Adrenal gland (tissue), 12 donors: Measurements from ENCODE around the gene GLP2R. TPM values are rescaled to one million over a fixed set of nuclear protein-coding genes. Genes with fewer than 3 reads are reported as not detected.
A peak's percentile ranks its signal among the peaks of the same experiment; 100 is the strongest.

Experiments
- DNase-seq, 7 donors: peaks; one replicate each; pipeline ENCODE4 v3.0.0-alpha.2; 2019 to 2020
- H3K27ac ChIP-seq, 5 donors: fragments of 200-600 bp; sonication (generic) in 4 of 5; 1 replicate in 3 of 5; 2 replicates in 2 of 5; pipeline versions ENCODE4 v1.5.1 to v1.8.0; 2016 to 2020; ENCODE audit warnings: mild to moderate bottlenecking in 1 of 5
- H3K27me3 ChIP-seq: fragments of 200-600 bp; 2 replicates; pipeline ENCODE4 v1.8.0; 2021
- H3K36me3 ChIP-seq, 2 donors: fragments of 200-600 bp; replicated peaks in 1 of 2; 1 replicate in 1 of 2; 2 replicates in 1 of 2; pipeline versions ENCODE4 v1.5.1 to v1.8.0; 2018 to 2022
- H3K4me1 ChIP-seq, 2 donors: fragments of 200-600 bp; replicated peaks in 1 of 2; 1 replicate in 1 of 2; 2 replicates in 1 of 2; pipeline versions ENCODE4 v1.5.1 to v1.8.0; 2018 to 2021
- H3K4me3 ChIP-seq, 4 donors: fragments of 200-600 bp; sonication (generic) in 3 of 4; one replicate each; pipeline ENCODE4 v1.5.1; 2016 to 2018
- H3K9me3 ChIP-seq, 3 donors: fragments of 200-600 bp; sonication (generic) in 1 of 3; replicated peaks in 1 of 3; 1 replicate in 2 of 3; 2 replicates in 1 of 3; pipeline versions ENCODE4 v1.5.1 to v1.8.0; 2016 to 2021
- CTCF ChIP-seq, 6 experiments: fragments of 450-650 bp in 4 of 6; fragments of 200-600 bp in 2 of 6; sonication (generic) in 1 of 6; IDR thresholded peaks; 1 replicate in 5 of 6; 2 replicates in 1 of 6; pipeline versions ENCODE4 v1.5.1 to v1.8.0; 2016 to 2021; ENCODE audit warnings: antibody characterized with exemption in 6 of 6, mild to moderate bottlenecking in 2 of 6, moderate library complexity in 1 of 6
- POLR2A ChIP-seq, 2 donors: fragments of 450-650 bp; IDR thresholded peaks; one replicate each; pipeline ENCODE4 v1.6.1; 2017; ENCODE audit warnings: antibody characterized with exemption in 2 of 2, mild to moderate bottlenecking in 2 of 2, moderate library complexity in 1 of 2
- WGBS, 4 donors: extraction: QIAGEN DNeasy Blood & Tissue Kit in 2 of 4; methylation state at CpG; one replicate each; pipeline versions ENCODE4 v1.1.5 to v1.1.7; 2013 to 2017; 5-methylcytosine and 5-hydroxymethylcytosine counted together
- intact Hi-C, 2 donors: fragments of 100-400 bp; cut with DNase I; formaldehyde crosslinking; loops; one replicate each; pipeline versions ENCODE4 v1.14.1 to v1.15.0; 2022 to 2023
- polyA plus RNA-seq, 3 donors: library from polyadenylated mRNA; stranded (reverse); fragments of 200-250 nt in 2 of 3; fragments of 350-450 nt in 1 of 3; fragmentation: Illumina TruSeq in 1 of 3; extraction: RNeasy Lipid Tissue Mini Kit (QIAGEN cat#74804) in 1 of 3; gene quantifications; one replicate each; pipeline ENCODE4 v1.2.3, GENCODE V29; 2013 to 2014
- total RNA-seq, 9 donors: library from RNA; depleted of rRNA in 4 of 9; stranded (reverse); fragments of >200 nt in 4 of 9; fragments of 120-200 nt in 1 of 9; fragmentation: NEBNext Ultra II Directional in 1 of 9; extraction: Animal tissue kit (Norgen Biotek cat#: 25700) in 1 of 9; gene quantifications; one replicate each; pipeline versions ENCODE4 v1.1.0 to v1.2.4, GENCODE V29; 2013 to 2023
- donor health status: healthy with polysubstance abuse.
- donor health status: Bipolar disorder and iron deficiency.
- donor health status: DM: yes; HTN: yes; CAD: no.
- donor health status: DM: no; HTN: no; CAD: no.
- donor health status: DM: no; HTN: no; CAD: no.
- donor health status: DM: yes; HTN: yes; CAD: no.

The GLP2R gene
- total and polyA plus RNA-seq, 12 donors, result 0.07 to 1.2 (median 0.35) TPM; not detected in 1

GRCh38 chr17:9824797-9825338, 856 bp upstream of the GLP2R start:
- no peak for TF ChIP-seq POLR2A (IDR thresholded peaks at IDR 0.05)
- TF ChIP-seq CTCF (IDR thresholded peaks at IDR 0.05), result no peak
- Histone ChIP-seq H3K27ac (no peak overlapping the region), H3K27me3 (no peaks in the 10 kb centered on the region), H3K9me3 (no peaks in the 10 kb centered on the region), H3K4me3 (no peak overlapping the region), H3K4me1 (no peaks in the 10 kb centered on the region), H3K36me3 (no peaks in the 10 kb centered on the region)
- intact Hi-C loops, result no loop called here
- WGBS, 4 donors, result 65 to 76% (median 69%) methylated on average over 6 to 8 of the region's 8 CpGs
- DNase-seq, result no peak

- intact Hi-C loops, result no loop called here
- TF ChIP-seq POLR2A (IDR thresholded peaks at IDR 0.05) (no peak), CTCF (IDR thresholded peaks at IDR 0.05) (no peak)
- 45 to 58% (median 52%) methylated on average over 9 to 13 of the region's 13 CpGs for WGBS, 4 donors
- no peak for DNase-seq
- H3K9me3 ChIP-seq, result no peaks in the 10 kb centered on the region
- no peaks in the 10 kb centered on the region for H3K4me1 ChIP-seq
- no peaks in the 10 kb centered on the region for H3K36me3 ChIP-seq
- H3K27me3 ChIP-seq, result no peaks in the 10 kb centered on the region
- H3K27ac ChIP-seq, result peak overlapping the region in 1 of 5 donors; percentile 49
- no peak overlapping the region for H3K4me3 ChIP-seq
Measured at GRCh38 chr17:9828296-9829295, 2.9 kb downstream of the GLP2R start.

GRCh38 chr17:9829343-9829742, 3.6 kb downstream of the GLP2R start:
- H3K4me1 ChIP-seq, result no peaks in the 10 kb centered on the region
- TF ChIP-seq CTCF (IDR thresholded peaks at IDR 0.05) (no peak), POLR2A (IDR thresholded peaks at IDR 0.05) (no peak)
- intact Hi-C loops, result no loop called here
- 61 to 78% (median 74%) methylated on average over 2 of the region's 2 CpGs for WGBS, 4 donors
- no peak overlapping the region for H3K4me3 ChIP-seq
- no peaks in the 10 kb centered on the region for H3K9me3 ChIP-seq
- DNase-seq, result no peak
- H3K27ac ChIP-seq, result no peak overlapping the region
- H3K36me3 ChIP-seq, result no peaks in the 10 kb centered on the region
- no peaks in the 10 kb centered on the region for H3K27me3 ChIP-seq

DNA sequence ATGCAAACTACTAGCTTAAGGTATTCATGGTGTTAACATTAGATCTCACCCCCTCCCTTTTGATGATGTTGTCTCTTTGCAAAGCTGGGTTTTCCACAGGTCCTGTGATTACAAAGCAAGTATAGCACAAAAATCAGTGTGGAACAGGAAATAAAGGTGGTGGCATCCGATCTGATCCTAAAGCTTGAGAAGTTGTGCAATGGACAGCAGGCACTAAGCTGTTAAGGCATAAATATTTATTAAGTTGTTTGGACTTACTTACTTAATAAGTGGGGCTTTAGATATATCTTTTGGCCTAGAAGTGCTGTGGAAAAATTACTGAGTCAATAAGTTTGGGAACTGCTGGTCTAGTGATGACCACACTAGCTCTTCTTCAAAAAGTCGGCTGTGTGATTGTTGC, 5.0 kb downstream of the GLP2R start:
- no peak for DNase-seq
- no peaks in the 10 kb centered on the region for H3K9me3 ChIP-seq
- H3K4me1 ChIP-seq, result no peaks in the 10 kb centered on the region
- intact Hi-C loops, result no loop called here
- H3K4me3 ChIP-seq, result no peak overlapping the region
- H3K27ac ChIP-seq, result no peak overlapping the region
- H3K27me3 ChIP-seq, result no peaks in the 10 kb centered on the region
- WGBS, 4 donors, result 66 to 85% (median 73%) methylated on average over 2 of the region's 2 CpGs
- no peak for TF ChIP-seq CTCF (IDR thresholded peaks at IDR 0.05)
- no peak for TF ChIP-seq POLR2A (IDR thresholded peaks at IDR 0.05)
- H3K36me3 ChIP-seq, result no peaks in the 10 kb centered on the region
